HG02970 (cell line): ENCODE measurements around the gene SP4.

Experiments
- ATAC-seq: cut with Tn5 transposase; IDR thresholded peaks from one replicate; pipeline ENCODE4 v1.9.1; 2021; ENCODE audit warnings: mild to moderate bottlenecking, moderate library complexity, moderate number of reproducible peaks; ENCODE audit not compliant: unreplicated experiment, low FRiP score

SP4 gene

DNA sequence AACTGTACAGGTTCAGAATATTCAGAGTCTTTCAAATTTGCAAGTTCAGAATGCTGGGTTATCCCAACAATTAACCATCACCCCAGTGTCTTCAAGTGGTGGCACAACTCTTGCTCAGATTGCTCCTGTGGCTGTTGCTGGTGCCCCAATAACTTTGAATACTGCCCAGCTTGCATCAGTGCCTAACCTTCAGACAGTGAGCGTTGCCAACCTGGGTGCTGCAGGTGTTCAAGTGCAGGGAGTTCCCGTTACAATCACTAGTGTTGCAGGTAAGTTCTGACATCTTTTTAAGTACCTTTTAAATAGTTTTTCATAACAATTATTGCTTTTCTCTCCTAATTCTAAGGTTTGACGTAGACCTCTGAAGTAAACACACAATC lies 2.7 kb downstream of the SP4 start:
- ATAC-seq = no peak

- ATAC-seq = no peak
These were observed 15.4 kb downstream of the SP4 start for GRCh38 chr7:21443149-21443841.

GRCh38 chr7:21448974-21449373 lies 21.1 kb downstream of the SP4 start:
- no peak for ATAC-seq

- ATAC-seq = no peak
These were observed 22.2 kb downstream of the SP4 start for GRCh38 chr7:21450076-21450475.

GRCh38 chr7:21450941-21451340 lies 23.1 kb downstream of the SP4 start:
- no peak for ATAC-seq

GRCh38 chr7:21454182-21454581 lies 26.3 kb downstream of the SP4 start:
- no peak for ATAC-seq

DNA sequence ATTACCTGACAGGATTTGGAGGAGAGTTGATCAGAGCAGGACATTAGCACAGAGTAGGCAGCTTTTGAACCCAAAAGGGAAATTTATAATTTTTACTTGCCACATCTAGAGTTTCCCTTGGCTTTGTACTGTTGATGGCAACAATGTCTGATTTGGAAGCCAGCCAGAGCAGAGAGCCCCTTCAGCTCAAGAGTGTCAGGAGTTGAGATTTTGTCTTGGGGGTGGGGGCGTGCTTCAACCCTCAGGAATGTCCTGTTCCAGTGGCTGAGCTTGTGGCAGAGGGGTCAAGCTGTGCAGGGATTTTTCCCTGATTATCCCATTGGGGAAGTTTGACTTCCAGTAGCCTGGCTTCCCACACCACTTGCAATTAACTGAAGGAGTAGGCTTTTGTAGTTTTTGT lies 27.0 kb downstream of the SP4 start:
- ATAC-seq = no peak

DNA sequence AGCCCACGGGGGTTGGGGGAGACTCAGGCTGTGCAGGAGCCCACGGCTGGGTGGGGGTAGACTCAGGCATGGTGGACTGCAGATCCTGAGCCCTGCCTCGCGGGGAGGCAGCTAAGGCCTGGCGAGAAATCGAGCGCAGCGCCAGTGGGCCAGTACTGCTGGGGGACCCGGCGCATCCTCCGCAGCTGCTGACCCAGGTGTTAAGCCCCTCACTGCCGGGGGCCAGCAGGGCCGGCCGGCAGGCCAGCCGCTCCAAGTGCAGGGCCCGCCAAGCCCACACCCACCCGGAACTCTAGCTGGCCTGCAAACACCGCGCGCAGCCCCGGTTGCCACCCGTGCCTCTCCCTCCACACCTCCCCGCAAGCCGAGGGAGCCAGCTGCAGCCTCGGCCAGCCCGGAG lies 33.4 kb downstream of the SP4 start:
- ATAC-seq = no peak

GRCh38 chr7:21462081-21462480 lies 34.2 kb downstream of the SP4 start:
- no peak for ATAC-seq

- ATAC-seq = no peak
These were observed 35.6 kb downstream of the SP4 start for GRCh38 chr7:21463524-21463923.

DNA sequence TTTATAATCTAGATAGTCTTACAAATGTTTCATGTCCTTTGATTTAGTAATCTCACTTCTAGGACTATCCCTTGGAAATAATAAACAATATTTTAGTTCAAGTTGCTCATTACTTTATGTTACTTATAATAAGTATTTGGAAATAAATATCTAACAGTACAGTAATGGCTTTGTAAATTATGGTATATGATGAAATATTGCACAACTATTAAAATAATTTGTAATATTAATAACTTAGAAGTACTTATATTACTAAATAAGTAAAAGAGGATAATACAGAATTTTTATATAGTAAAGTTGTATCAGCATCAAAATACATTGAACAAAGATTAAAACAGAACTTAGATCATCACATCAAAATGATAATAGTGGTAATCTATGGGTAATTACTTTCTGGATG lies 41.1 kb downstream of the SP4 start:
- ATAC-seq = no peak

DNA sequence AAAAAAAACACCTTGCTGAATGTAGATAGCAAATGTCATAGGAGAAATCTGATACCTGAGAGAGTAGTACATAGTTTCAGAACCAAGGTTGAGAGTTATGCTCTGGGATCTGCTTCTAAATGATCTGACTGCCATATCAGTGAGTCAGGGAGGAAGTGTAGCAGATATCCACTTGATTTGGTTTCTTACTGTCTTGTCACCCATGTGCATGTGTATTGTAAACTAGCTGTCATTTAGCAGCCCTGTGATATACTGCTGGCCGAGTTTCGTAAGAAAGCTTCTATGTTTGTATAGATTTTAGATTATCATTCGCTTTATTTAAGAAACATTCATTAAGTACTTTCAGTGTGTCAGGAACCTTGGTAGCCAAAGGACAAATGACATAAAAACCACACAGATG lies 42.0 kb downstream of the SP4 start:
- ATAC-seq = no peak

DNA sequence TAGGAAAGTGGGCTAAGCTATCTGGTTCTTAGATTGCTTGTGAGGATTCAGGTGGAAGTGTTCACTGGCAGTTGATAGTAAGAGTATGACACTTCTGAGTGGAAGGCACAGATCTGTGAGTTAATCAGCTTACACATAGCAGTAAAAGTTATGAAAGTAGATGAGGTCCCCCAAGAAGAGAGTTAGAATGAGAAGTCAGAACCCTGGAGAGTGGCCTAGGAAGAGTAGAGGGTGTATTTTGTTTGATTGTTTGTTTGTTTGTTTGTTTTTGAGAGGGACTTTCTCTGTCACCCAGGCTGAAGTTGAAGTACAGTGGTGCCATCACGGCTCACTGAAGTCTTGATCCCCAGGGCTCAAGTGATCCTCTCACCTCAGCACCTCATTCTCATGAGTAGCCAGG lies 44.1 kb downstream of the SP4 start:
- no peak for ATAC-seq

GRCh38 chr7:21476429-21476828 lies 48.5 kb downstream of the SP4 start:
- ATAC-seq = no peak

DNA sequence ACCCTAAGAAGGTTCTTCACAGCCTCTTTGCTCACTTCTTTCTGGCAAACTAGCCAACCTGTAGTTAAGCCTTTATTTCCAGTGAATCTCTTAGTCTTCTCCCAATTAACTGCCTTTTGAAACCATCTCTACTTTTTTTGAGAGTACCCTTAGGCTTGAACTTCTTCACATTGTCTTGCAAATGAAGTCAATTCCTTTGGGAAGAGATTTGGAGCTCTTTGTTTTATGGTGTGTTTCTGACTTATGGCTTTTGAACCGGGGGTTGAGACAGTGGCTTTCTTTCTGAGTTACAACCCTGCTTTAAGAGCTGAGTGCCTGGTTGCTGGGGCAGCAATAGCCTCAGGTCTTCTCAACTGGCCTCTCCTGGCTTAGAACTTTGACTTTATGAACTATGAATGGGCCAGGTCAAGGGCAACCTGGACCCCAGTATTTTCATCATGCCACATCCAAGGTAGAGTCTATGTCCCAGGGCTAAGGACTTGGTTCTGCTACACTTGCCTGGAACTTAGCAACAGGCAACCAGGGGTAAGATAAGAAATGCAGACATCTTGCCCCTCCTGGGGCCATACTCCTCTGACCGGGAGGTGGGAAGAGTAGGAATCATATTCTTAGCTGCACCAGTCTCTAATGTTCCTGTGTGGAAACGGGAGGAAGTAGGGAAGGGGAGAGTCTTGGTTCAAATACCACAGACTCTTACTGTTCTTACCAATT lies 53.0 kb downstream of the SP4 start:
- no peak for ATAC-seq

DNA sequence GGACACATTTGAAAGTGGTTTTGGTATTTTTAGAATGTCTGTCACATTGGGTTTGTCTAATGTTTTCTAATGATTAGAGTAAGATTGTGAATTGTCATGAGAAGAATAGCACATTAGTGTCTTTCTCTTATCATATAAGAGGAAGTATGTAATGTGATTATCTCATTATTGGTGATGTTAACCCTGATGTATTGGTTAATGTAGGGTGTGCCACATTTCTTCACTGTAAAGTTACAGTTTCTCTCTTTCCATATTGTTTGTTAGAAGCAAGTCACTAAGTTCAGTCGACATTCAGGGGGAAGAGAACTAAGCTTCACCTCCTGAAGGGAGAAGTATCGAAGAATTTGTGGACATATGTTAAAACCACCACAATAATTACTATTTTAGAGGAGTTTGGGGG lies 58.6 kb downstream of the SP4 start:
- no peak for ATAC-seq

GRCh38 chr7:21495731-21496130 lies 67.8 kb downstream of the SP4 start:
- no peak for ATAC-seq

DNA sequence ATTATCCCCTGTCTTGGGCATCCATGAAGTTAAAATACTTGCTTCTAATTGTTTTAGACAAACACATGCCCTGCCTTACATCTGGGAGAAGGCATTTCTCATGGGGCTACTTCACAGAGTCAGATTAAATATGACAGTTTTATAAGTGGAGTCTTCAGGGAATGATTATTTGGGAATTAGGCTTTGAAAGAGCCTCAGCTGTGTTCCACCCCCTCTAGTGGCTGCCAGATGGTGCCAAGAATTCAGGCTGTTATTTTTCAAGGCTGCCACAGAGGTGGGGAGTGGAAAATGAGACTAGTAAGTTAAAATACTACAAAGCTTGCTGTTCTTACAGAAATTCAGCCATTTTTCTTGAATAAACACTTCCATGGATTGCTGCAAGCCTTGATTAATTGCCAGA lies 69.2 kb downstream of the SP4 start:
- ATAC-seq = no peak

DNA sequence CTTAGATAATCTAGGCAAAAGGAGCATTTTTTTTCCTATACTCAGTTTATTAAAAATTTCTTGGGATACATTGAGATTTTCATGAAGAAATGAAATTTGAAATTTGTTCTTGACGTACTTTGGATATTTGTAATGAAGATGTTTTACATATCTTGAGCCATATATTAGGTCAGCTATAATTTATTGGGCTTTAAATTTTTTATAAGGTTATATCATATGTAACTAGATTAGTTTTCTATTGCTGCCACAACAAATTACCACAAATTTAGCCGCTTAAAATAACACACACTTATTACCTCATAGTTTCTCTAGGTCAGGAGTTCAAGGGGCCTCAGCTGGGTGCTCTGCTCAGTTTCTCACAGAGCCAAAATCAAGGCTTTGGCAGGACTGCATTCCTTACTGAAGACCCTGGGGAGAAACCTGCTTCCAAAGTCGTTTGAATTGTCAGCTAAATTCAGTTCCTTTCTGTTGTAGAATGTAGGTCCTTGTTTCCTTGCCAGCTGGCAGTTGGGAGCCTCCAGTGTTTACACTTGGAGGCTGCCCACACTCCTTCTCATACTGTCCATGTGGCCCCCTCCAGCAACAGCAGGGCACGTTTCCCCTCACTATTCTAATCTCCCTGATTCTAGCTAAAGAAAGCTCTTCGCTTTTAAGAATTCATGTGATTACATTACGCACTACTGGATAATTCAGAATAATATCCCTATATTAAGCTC lies 72.4 kb downstream of the SP4 start:
- no peak for ATAC-seq

DNA sequence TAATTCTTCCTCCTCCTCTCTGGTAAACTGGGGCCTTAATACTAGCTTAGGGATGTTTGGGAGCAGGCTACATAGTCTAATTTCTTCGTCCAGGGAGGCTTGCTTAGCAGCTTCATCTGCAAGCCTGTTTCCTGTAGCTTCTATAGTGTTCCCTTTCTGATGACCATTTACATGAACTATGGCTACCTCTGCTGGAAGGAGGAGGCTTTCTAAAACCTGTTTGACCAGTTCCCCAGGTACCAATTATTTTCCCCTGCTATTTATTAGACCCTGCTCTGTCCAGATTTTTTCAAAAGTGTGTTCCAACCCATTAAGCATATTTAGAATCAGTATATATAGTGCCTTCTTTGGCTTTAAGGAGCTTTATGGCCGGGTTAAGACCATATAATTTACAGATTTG lies 76.1 kb downstream of the SP4 start:
- no peak for ATAC-seq

DNA sequence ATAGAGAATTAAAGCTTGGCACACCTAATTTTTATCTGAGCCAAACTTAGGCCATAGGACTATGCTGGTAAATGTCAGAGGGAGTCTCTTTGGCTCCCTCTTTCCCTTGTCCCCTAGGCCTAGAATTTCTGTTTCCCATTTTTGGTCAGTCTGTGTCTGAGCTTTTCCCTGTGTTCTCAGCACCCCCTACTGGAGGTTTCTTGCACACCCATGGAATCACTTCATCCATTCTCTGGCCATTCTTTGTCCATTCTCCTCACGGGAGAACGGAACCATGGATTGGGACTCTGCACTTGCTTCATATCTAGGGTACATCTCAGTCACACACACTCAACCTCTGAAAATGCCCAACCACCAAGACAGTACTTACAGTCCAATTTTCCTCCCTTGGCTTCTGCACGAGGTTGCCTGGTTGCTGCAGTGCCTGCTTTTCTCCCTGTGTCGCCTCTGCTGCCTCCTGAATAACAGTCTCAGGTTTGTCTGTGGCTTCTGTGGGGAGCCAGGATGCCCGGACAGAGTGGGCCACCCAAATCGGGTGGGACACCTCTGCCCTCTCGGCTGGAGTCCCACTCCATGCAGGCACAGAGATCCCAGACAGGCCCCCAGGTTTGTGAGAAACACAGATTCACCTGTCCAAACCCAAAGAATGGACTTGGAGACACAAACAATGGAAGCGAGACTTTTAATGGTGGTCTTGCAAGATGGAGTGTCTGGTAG lies 79.9 kb downstream of the SP4 start:
- no peak for ATAC-seq
